Cardiac septum (tissue), 1 donor: ENCODE data around the gene LONRF2. TPM values are rescaled to one million over a fixed set of nuclear protein-coding genes. Genes with fewer than 3 reads are reported as not detected.
"Not testable (repeated sequence)": the region's sequence is repeated elsewhere in the genome, so short reads cannot be mapped to it uniquely, and the experiment has no call there.

Experiments used
- DNase-seq: peaks from one replicate; pipeline ENCODE4 v3.0.0-alpha.2; 2020; ENCODE audit warnings: low spot score
- intact Hi-C: fragments of 100-400 bp; cut with DNase I; formaldehyde crosslinking; loops from one replicate; pipeline ENCODE4 v1.14.0; 2022
- total RNA-seq: library from RNA; stranded (reverse); fragmentation: NEBNext Ultra II Directional; extraction: Animal tissue kit (Norgen Biotek cat#: 25700); gene quantifications from one replicate; pipeline ENCODE4 v1.2.1, GENCODE V29; 2021
- donor health status: DM: no; HTN: no; CAD: no.

The LONRF2 gene
- total RNA-seq, 1 donor from 2014 or later = 24.5 TPM

- intact Hi-C loops = loop anchor here (1.0 to 5.0 kb wide), 2 partner anchors 120 to 704 kb away; no protein-coding TSS in a partner anchor
- DNase-seq = peak; percentile 74
Observed at GRCh38 chr2:100260712-100261620, 61.3 kb downstream of the LONRF2 start.

GRCh38 chr2:100259106-100259505 lies 63.2 kb downstream of the LONRF2 start:
- intact Hi-C loops = no loop called here
- peak; percentile 66 for DNase-seq

DNA sequence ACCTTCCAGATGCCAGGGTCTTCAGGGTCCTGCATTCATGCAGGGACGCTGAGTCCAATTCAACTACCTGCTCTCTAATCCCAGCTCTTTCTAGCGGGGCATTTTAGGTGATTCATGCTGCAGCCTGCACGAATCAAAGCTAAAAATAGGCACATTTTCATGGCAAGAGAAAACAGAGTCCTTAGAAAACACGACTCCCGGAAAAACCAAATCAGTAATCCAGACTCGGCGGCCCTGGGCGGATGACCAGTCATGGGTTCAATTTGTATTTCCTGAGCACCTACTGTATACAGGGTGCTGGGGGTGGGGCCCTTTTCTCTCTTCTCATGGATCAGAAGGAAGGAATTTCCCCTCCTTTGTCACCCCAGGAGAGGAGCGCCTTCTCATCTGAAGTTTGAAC lies 64.4 kb downstream of the LONRF2 start:
- DNase-seq = peak; percentile 39
- intact Hi-C loops = no loop called here

- DNase-seq = no peak
- intact Hi-C loops = no loop called here
Observed at GRCh38 chr2:100256849-100257248, 65.5 kb downstream of the LONRF2 start.

- peak; percentile 71 for DNase-seq
- intact Hi-C loops = no loop called here
Observed at GRCh38 chr2:100256416-100256815, 65.9 kb downstream of the LONRF2 start.

- intact Hi-C loops = no loop called here
- no peak for DNase-seq
Observed at GRCh38 chr2:100254646-100255210, 67.6 kb downstream of the LONRF2 start.

- DNase-seq = peak; percentile 31
- intact Hi-C loops = no loop called here
Observed at GRCh38 chr2:100253786-100254185, 68.5 kb downstream of the LONRF2 start.

- intact Hi-C loops = no loop called here
- peak; percentile 62 for DNase-seq
Observed at GRCh38 chr2:100252811-100253698, 69.2 kb downstream of the LONRF2 start.

DNA sequence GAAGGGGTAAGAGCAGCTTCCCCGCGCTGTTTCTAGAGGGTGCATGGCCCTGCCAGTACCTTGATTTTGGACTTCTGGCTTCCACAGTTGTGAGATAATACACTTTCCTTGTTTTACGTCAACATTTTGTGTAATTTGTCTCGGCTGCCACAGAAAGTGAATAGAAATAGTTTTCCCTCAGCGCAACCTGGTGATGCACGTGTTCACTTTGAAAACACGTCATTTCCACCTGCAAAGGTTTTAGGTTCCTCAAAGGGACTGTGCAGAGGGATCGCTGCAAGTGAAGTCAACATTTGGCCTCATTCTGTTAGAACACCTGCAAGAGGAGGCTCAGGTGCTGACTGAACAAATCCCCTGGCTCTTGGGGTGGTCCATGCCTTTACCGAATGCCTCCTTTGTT lies 71.7 kb downstream of the LONRF2 start:
- intact Hi-C loops = no loop called here
- peak; percentile 54 for DNase-seq

GRCh38 chr2:100248971-100249370 lies 73.3 kb downstream of the LONRF2 start:
- no peak for DNase-seq
- intact Hi-C loops = no loop called here

DNA sequence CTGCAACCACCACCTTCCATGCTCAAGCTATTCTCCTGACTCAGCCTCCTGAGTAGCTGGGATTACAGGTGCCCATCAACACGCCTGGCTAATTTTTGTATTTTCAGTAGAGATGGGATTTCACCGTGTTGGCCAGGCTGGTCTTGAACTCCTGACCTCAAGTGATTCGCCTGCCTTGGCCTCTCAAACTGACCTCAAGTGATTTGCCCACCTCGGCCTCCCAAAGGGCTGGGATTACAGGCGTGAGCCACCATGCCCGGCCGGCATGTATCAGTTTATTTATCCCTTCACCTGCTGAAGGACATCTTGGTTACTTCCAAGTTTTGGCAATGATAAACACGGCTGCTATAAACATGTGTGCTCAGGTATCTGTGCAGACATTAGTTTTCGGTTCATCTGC lies 73.7 kb downstream of the LONRF2 start:
- intact Hi-C loops = not testable (repeated sequence)
- peak; percentile 31 for DNase-seq

DNA sequence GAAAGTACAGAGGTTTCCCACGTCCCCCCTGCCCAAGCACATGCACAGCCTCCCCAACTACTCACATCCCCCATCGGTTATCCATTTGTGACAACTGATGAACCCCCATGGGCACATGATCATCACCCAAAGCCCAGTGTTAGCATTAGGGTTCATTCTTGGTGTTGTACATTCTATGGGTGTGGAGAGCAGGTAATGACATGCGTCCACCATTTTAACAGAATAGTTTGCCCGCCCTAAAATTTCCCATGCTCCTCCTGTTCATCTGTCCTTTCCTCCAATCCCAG lies 74.3 kb downstream of the LONRF2 start:
- intact Hi-C loops = no loop called here
- DNase-seq = no peak

GRCh38 chr2:100247256-100248043 lies 74.9 kb downstream of the LONRF2 start:
- intact Hi-C loops = no loop called here
- DNase-seq = peak; percentile 73

GRCh38 chr2:100246163-100247145 lies 75.8 kb downstream of the LONRF2 start:
- intact Hi-C loops = no loop called here

GRCh38 chr2:100245681-100246080 lies 76.6 kb downstream of the LONRF2 start:
- DNase-seq = peak; percentile 44
- intact Hi-C loops = no loop called here

More at GRCh38 chr2:100246163-100247145, 75.8 kb downstream of the LONRF2 start:
- DNase-seq = peak; percentile 53

GRCh38 chr2:100244881-100245605 lies 77.3 kb downstream of the LONRF2 start:
- DNase-seq = peak; percentile 50
- intact Hi-C loops = loop anchor here (5.0 kb wide), 2 partner anchors 58 to 428 kb away; no protein-coding TSS in a partner anchor

DNA sequence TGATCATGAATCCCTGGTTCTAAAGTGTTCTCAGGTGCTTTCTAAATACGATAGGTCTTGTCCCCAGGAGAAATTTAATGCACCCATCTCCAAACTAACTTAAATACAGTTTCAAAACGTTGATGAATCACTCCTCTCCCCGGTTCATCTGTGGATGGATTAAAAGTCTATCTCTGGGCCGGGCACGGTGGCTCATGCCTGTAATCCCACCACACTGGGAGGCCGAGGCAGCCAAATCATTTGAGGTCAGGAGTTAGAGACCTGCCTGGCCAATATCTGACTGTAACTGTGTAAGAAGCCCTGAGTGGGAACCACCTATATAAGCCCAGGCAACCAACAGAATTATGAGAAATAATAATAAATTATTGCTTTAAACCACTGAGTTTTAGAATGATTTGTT lies 78.7 kb downstream of the LONRF2 start:
- intact Hi-C loops = loop anchor here (1.0 to 5.0 kb wide), 4 partner anchors 56 to 684 kb away; no protein-coding TSS in a partner anchor
- DNase-seq = peak; percentile 22
